ENCODE data around the gene ADD3.

GRCh38 chr10:110147961-110148360 lies 140.2 kb downstream of the ADD3 start:
- no peak for TF ChIP-seq ZFP41 (tag by site-specific recombination; IDR thresholded peaks at IDR 0.05; ENCODE audit: borderline replicate concordance)
- TF ChIP-seq YY1 (tag by site-specific recombination; IDR thresholded peaks at IDR 0.05): no peak
- no peak for TF ChIP-seq ZBTB26 (tag by site-specific recombination; optimal IDR thresholded peaks at IDR 0.05)

Measured in HEK293 (cell line).